Measurements from ENCODE around the gene ATP2C2.

GRCh38 chr16:84350685-84351400 lies 17.5 kb upstream of the ATP2C2 start:
- TF ChIP-seq POLR2AphosphoS5 (IDR thresholded peaks at IDR 0.05; ENCODE audit: low read depth, low read length): no peak
- no peak for TF ChIP-seq RFX5 (IDR thresholded peaks at IDR 0.05; ENCODE audit: low read length)
- TF ChIP-seq FOXM1 (IDR thresholded peaks at IDR 0.05; ENCODE audit: low read depth): no peak
- TF ChIP-seq, protein P1, sequence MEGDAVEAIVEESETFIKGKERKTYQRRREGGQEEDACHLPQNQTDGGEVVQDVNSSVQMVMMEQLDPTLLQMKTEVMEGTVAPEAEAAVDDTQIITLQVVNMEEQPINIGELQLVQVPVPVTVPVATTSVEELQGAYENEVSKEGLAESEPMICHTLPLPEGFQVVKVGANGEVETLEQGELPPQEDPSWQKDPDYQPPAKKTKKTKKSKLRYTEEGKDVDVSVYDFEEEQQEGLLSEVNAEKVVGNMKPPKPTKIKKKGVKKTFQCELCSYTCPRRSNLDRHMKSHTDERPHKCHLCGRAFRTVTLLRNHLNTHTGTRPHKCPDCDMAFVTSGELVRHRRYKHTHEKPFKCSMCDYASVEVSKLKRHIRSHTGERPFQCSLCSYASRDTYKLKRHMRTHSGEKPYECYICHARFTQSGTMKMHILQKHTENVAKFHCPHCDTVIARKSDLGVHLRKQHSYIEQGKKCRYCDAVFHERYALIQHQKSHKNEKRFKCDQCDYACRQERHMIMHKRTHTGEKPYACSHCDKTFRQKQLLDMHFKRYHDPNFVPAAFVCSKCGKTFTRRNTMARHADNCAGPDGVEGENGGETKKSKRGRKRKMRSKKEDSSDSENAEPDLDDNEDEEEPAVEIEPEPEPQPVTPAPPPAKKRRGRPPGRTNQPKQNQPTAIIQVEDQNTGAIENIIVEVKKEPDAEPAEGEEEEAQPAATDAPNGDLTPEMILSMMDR (IDR thresholded peaks at IDR 0.05): no peak
- no peak for TF ChIP-seq REST (IDR thresholded peaks at IDR 0.05; ENCODE audit: low read depth, low read length)
- no peak for TF ChIP-seq MXI1 (IDR thresholded peaks at IDR 0.05; ENCODE audit: low read depth, low read length)
- TF ChIP-seq SMC3 (IDR thresholded peaks at IDR 0.05; ENCODE audit: low read depth, low read length): no peak
- TF ChIP-seq JUND (IDR thresholded peaks at IDR 0.05): no peak
- no peak for TF ChIP-seq TAF1 (IDR thresholded peaks at IDR 0.05; ENCODE audit: borderline replicate concordance, low read depth, low read length)

Data from SK-N-SH (cell line).